HepG2 (cell line): ENCODE measurements around the gene PTGIS. TPM values are rescaled to one million over a fixed set of nuclear protein-coding genes. Genes with fewer than 3 reads are reported as not detected.

Source experiments
- ATAC-seq: fragments of 200-7000 bp; cut with Tn5 transposase; 3 replicates; pipeline ENCODE4 v1.9.1; 2020; ENCODE audit warnings: mild to moderate bottlenecking, moderate library complexity
- BruUV-seq: library from RNA; stranded (reverse); fragments of 400-500 nt; replicated peaks from 2 replicates; lab custom pipeline; 2021; lab: Mats Ljungman, UMichigan
- CTCF ChIA-PET: fragments of 300-600 bp; formaldehyde crosslinking; extraction: SDS; loops from one replicate; lab custom pipeline; 2021; ENCODE audit warnings: low total read pairs, inconsistent platforms, low intra/inter-chr PET ratio; lab: Yijun Ruan, JAX
- POLR2A ChIA-PET: fragments of 350-600 bp; sonication (Branson Sonifier 250); formaldehyde crosslinking; loops from one replicate; lab custom pipeline; 2020; ENCODE audit warnings: antibody characterized with exemption, inconsistent platforms; lab: Yijun Ruan, JAX
- DNase-seq: peaks from one replicate; pipeline ENCODE4 v3.0.0-alpha.2; 2015; ENCODE audit warnings: low spot score
- FAIRE-seq: peaks from 3 replicates; lab custom pipeline; 2011; peaks lifted over from hg19 to GRCh38; lab: Jason Lieb, UNC
- H2AFZ ChIP-seq: one replicate; pipeline ENCODE4 v1.6.1; 2011; ENCODE audit warnings: low read length, inconsistent platforms
- H3K27ac ChIP-seq: fragments of 300-600 bp; 3 replicates; pipeline ENCODE4 v1.8.0; 2011; ENCODE audit warnings: mixed run types, mild to moderate bottlenecking, mixed read lengths, low read length, inconsistent platforms; ENCODE audit not compliant: insufficient read depth; ENCODE audit errors: extremely low read length
- H3K27me3 ChIP-seq, 2 experiments: fragments of 200-600 bp in 1 of 2; 2 replicates in 1 of 2; 3 replicates in 1 of 2; pipeline versions ENCODE4 v1.6.0 to v1.8.0; 2011; ENCODE audit warnings: low read length in 2 of 2, mild to moderate bottlenecking in 2 of 2, moderate library complexity in 2 of 2, inconsistent platforms in 1 of 2; ENCODE audit not compliant: insufficient read depth in 2 of 2, control insufficient read depth in 1 of 2
- H3K36me3 ChIP-seq, 2 experiments: fragments of 200-600 bp in 1 of 2; replicated peaks in 1 of 2; 2 replicates in 1 of 2; 3 replicates in 1 of 2; pipeline versions ENCODE4 v1.5.1 to v1.8.0; 2011; ENCODE audit warnings: low read length in 2 of 2, inconsistent platforms in 1 of 2; ENCODE audit not compliant: insufficient read depth in 2 of 2, control insufficient read depth in 1 of 2
- H3K4me1 ChIP-seq: 2 replicates; pipeline ENCODE4 v1.5.1; 2012; ENCODE audit warnings: low read length, inconsistent platforms; ENCODE audit not compliant: insufficient read depth
- H3K4me2 ChIP-seq: 2 replicates; pipeline ENCODE4 v1.6.0; 2011; ENCODE audit warnings: low read depth, low read length, inconsistent platforms
- H3K4me3 ChIP-seq, 3 experiments: fragments of 200-600 bp in 1 of 3; sonication (generic), shearing (Covaris generic) in 1 of 3; replicated peaks in 1 of 3; 2 replicates each; pipeline ENCODE4 v1.5.1; 2011 to 2016; ENCODE audit warnings: low read length in 3 of 3, inconsistent platforms in 2 of 3, low read depth in 2 of 3, mild to moderate bottlenecking in 2 of 3, control low read depth in 1 of 3, mixed read lengths in 1 of 3; ENCODE audit not compliant: insufficient read depth in 1 of 3
- H3K79me2 ChIP-seq: one replicate; pipeline ENCODE4 v1.6.1; 2011; ENCODE audit warnings: low read length, inconsistent platforms; ENCODE audit not compliant: insufficient read depth
- H3K9ac ChIP-seq: 2 replicates; pipeline ENCODE4 v1.6.0; 2011; ENCODE audit warnings: mild to moderate bottlenecking, low read depth, low read length, inconsistent platforms; ENCODE audit not compliant: insufficient read depth
- H3K9me3 ChIP-seq: 2 replicates; pipeline ENCODE4 v1.5.1; 2012; ENCODE audit warnings: mild to moderate bottlenecking, low read length
- H4K20me1 ChIP-seq: 2 replicates; pipeline ENCODE4 v1.6.0; 2011; ENCODE audit warnings: inconsistent platforms, mild to moderate bottlenecking, low read length, moderate library complexity; ENCODE audit not compliant: insufficient read depth
- HOXA5 ChIP-seq: sonication (generic); formaldehyde crosslinking; IDR thresholded peaks from 2 replicates; pipeline ENCODE4 v1.4.0; 2020; ENCODE audit warnings: missing genetic modification reagents
- NFE2 ChIP-seq: sonication (generic); formaldehyde crosslinking; IDR thresholded peaks from 2 replicates; pipeline ENCODE4 v1.4.0; 2020; ENCODE audit warnings: missing genetic modification reagents
- SALL2 ChIP-seq: sonication (generic); formaldehyde crosslinking; IDR thresholded peaks from 2 replicates; pipeline ENCODE4 v1.8.1; 2023; ENCODE audit warnings: mild to moderate bottlenecking, missing genetic modification reagents, inconsistent platforms
- SATB2 ChIP-seq: sonication (generic); formaldehyde crosslinking; IDR thresholded peaks from 2 replicates; pipeline ENCODE4 v1.5.0; 2020; ENCODE audit warnings: missing genetic modification reagents
- ZBTB1 ChIP-seq: sonication (generic); formaldehyde crosslinking; IDR thresholded peaks from 2 replicates; pipeline ENCODE4 v1.4.0; 2020; ENCODE audit warnings: missing genetic modification reagents, borderline replicate concordance
- ZFP1 ChIP-seq: IDR thresholded peaks from 2 replicates; pipeline ENCODE4 v1.6.1; 2016
- ZFP62 ChIP-seq: sonication (generic); formaldehyde crosslinking; IDR thresholded peaks from 2 replicates; pipeline ENCODE4 v1.4.0; 2020; ENCODE audit warnings: missing genetic modification reagents
- ZNF652 ChIP-seq: IDR thresholded peaks from 2 replicates; pipeline ENCODE4 v1.6.1; 2016; ENCODE audit warnings: low read depth, borderline replicate concordance
- WGBS: methylation state at CpG from one replicate; pipeline ENCODE4 v1.1.6; 2017; ENCODE audit warnings: low lambda C conversion rate; 5-methylcytosine and 5-hydroxymethylcytosine counted together
- in situ Hi-C: cut with HindIII; loops from 2 replicates; pipeline ENCODE4 v1.10.0; 2017; ENCODE audit warnings: low pct_unique_long_range_greater_than_20kb; ENCODE audit not compliant: extremely low pct_ligation_motif_present
- intact Hi-C: fragments of 100-400 bp; cut with micrococcal nuclease; formaldehyde crosslinking; loops from one replicate; pipeline ENCODE4 v1.10.0; 2022; ENCODE audit not compliant: unreplicated experiment
- polyA plus RNA-seq, 8 experiments: library from polyadenylated mRNA; depleted of rRNA in 3 of 8; stranded (reverse) in 7 of 8; unstranded in 1 of 8; fragments of >200 nt; fragmentation: Illumina TruSeq in 4 of 8; extraction: Trizol in 4 of 8; gene quantifications; 2 replicates each; pipeline versions ENCODE4 v1.2.1 to v1.2.3, GENCODE V29; 2011 to 2016; ENCODE audit warnings: low read depth in 4 of 8, missing spikeins in 1 of 8, mixed read lengths in 1 of 8; ENCODE audit not compliant: insufficient read depth in 1 of 8
- total RNA-seq, 5 experiments: library from RNA; depleted of rRNA; stranded (reverse); fragments of >200 nt; fragmentation: Illumina TruSeq; extraction: Trizol; gene quantifications; 2 replicates each; pipeline ENCODE4 v1.2.3, GENCODE V29; 2016; ENCODE audit warnings: low read depth in 1 of 5
- TF ChIP-seq, protein P1 (sequence below): IDR thresholded peaks from 2 replicates; pipeline ENCODE4 v1.6.1; 2016; ENCODE audit warnings: mild to moderate bottlenecking, missing biosample characterization, missing genetic modification reagents
- TF ChIP-seq, protein P2 (sequence below): sonication (generic); formaldehyde crosslinking; IDR thresholded peaks from 2 replicates; pipeline ENCODE4 v1.5.1; 2020; ENCODE audit warnings: mild to moderate bottlenecking, missing genetic modification reagents, moderate library complexity
- TF ChIP-seq, protein P3 (sequence below): sonication (generic); formaldehyde crosslinking; IDR thresholded peaks from 2 replicates; pipeline ENCODE4 v1.5.0; 2020; ENCODE audit warnings: missing genetic modification reagents
- TF ChIP-seq, protein P4 (sequence below): sonication (generic); formaldehyde crosslinking; IDR thresholded peaks from 2 replicates; pipeline ENCODE4 v1.4.0; 2020; ENCODE audit warnings: missing genetic modification reagents, mild to moderate bottlenecking, borderline replicate concordance

The PTGIS gene
- total and polyA plus RNA-seq, 2 of the 13 experiments (the other 11 are each of a cell fraction or from before 2014, with no cell fraction given): not detected

DNA sequence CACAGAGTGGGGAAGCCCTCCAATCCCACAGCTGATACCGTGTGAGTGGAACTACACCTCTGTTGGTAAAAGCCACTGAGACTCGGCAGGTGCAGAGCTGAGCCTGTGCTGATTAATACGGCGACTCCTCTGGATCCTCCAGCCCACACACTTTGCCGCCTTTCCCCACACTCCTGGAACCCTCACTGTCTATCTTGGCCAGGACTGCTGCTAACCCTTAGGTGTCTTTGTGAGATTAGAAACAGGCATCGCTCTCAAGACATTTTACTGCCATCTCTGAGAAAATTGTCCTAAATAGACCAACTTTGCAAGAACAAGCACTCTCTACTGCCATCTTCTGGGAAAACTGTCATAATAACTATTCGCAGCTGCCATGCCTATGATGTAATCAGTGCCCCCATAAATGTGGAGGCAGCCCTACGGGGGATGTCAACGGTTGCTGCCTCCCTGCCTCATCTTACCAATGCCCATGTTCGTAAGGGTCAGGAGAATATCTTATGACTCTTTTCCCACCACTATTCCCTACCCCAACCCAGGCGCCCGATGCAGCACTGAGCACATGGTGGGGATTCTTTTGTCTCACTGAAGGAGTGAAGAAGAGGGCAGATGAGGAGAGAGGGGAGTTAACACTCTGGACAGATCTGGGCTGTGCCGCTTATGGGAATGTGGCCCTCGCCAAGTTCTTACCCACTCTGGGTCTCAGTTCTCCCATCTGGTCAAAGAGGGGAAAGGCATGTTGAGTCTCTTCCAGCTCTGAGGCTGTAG, 59.3 kb downstream of the PTGIS start (continued):
- TF ChIP-seq, protein P1, sequence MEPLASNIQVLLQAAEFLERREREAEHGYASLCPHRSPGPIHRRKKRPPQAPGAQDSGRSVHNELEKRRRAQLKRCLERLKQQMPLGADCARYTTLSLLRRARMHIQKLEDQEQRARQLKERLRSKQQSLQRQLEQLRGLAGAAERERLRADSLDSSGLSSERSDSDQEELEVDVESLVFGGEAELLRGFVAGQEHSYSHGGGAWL (CRISPR knock-in tag): no peak
- TF ChIP-seq SALL2 (CRISPR knock-in tag) (0 out of 2 replicates have a peak, but pooled peaks have one; percentile 37), SATB2 (no peak), HOXA5 (no peak)

DNA sequence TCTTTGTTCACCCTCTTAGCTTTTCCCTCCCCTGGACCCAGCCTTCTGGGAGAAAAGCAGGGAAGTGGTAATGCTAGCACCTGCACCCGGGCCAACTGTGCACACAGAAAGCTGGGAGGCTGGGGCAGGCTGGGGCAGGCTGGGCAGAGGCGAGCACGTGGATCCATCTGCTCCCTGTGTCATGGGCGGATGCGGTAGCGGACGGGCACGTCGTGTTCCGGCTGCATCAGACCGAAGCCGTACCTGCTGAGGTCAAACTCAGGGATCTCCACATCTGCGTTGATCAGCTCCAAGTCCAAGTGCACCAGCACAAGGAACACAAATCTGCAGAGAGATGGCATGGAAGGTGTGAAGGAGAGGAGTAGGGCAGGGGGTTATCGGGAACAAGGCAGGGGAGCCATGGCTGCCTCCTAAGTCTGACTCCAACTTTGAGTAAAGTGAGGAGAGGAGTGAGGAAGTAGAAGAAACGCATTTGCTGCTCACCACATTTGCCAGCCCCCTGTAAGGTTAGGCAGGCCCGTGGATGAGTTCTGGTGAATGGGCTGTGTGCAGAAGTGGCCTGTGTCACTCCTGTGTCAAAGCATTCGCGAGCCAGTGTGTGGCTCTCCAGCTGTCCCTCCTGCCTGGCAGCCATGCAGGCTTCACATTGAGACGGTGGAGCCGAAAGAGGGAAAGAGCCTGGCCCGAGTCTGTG, 60.0 kb downstream of the PTGIS start:
- in situ Hi-C loops (no loop called here), intact Hi-C loops (loop anchor here (1.0 kb wide), 3 partner anchors 24 to 174 kb away; no protein-coding TSS in a partner anchor)
- H3K27ac ChIP-seq: no peak overlapping the region
- H2AFZ ChIP-seq: no peak overlapping the region
- BruUV-seq: no TSS peak
- FAIRE-seq (no peak), ATAC-seq (peak; percentile 51), DNase-seq (no peak)
- no peaks in the 10 kb centered on the region for H3K9me3 ChIP-seq
- no peak overlapping the region for H3K4me2 ChIP-seq
- ChIA-PET POLR2A (interaction anchor here (1.0 to 1.2 kb wide), 2 partner anchors 13 to 218 kb away, joined by 3 read pairs; no protein-coding TSS in a partner anchor), CTCF (interaction anchor here (1.0 to 6.6 kb wide), 6 partner anchors 23 to 173 kb away, joined by 3 to 134 read pairs (median 5); no protein-coding TSS in a partner anchor)
- peaks cover 1 to 39% of the 10 kb centered on the region in 2 experiments; a peak in 3 of 5 replicates for H3K27me3 ChIP-seq
- WGBS: 43% methylated on average over 21 of the region's 21 CpGs
- no peaks in the 10 kb centered on the region for H3K36me3 ChIP-seq
- H3K4me1 ChIP-seq: no peaks in the 10 kb centered on the region
- H4K20me1 ChIP-seq: no peaks in the 10 kb centered on the region
- H3K4me3 ChIP-seq: no peak overlapping the region
- H3K79me2 ChIP-seq: no peaks in the 10 kb centered on the region
- H3K9ac ChIP-seq: no peak overlapping the region
- TF ChIP-seq, protein P2, sequence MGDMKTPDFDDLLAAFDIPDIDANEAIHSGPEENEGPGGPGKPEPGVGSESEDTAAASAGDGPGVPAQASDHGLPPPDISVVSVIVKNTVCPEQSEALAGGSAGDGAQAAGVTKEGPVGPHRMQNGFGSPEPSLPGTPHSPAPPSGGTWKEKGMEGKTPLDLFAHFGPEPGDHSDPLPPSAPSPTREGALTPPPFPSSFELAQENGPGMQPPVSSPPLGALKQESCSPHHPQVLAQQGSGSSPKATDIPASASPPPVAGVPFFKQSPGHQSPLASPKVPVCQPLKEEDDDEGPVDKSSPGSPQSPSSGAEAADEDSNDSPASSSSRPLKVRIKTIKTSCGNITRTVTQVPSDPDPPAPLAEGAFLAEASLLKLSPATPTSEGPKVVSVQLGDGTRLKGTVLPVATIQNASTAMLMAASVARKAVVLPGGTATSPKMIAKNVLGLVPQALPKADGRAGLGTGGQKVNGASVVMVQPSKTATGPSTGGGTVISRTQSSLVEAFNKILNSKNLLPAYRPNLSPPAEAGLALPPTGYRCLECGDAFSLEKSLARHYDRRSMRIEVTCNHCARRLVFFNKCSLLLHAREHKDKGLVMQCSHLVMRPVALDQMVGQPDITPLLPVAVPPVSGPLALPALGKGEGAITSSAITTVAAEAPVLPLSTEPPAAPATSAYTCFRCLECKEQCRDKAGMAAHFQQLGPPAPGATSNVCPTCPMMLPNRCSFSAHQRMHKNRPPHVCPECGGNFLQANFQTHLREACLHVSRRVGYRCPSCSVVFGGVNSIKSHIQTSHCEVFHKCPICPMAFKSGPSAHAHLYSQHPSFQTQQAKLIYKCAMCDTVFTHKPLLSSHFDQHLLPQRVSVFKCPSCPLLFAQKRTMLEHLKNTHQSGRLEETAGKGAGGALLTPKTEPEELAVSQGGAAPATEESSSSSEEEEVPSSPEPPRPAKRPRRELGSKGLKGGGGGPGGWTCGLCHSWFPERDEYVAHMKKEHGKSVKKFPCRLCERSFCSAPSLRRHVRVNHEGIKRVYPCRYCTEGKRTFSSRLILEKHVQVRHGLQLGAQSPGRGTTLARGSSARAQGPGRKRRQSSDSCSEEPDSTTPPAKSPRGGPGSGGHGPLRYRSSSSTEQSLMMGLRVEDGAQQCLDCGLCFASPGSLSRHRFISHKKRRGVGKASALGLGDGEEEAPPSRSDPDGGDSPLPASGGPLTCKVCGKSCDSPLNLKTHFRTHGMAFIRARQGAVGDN (CRISPR knock-in tag): peak; percentile 24; the same call in 1 of the 2 replicates
- TF ChIP-seq ZFP1 (CRISPR knock-in tag) (no peak), NFE2 (no peak), ZBTB1 (CRISPR knock-in tag) (no peak), ZFP62 (no peak), ZNF652 (CRISPR knock-in tag) (no peak)
- TF ChIP-seq, protein P3, sequence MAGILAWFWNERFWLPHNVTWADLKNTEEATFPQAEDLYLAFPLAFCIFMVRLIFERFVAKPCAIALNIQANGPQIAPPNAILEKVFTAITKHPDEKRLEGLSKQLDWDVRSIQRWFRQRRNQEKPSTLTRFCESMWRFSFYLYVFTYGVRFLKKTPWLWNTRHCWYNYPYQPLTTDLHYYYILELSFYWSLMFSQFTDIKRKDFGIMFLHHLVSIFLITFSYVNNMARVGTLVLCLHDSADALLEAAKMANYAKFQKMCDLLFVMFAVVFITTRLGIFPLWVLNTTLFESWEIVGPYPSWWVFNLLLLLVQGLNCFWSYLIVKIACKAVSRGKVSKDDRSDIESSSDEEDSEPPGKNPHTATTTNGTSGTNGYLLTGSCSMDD (CRISPR knock-in tag): no peak
- TF ChIP-seq, protein P4, sequence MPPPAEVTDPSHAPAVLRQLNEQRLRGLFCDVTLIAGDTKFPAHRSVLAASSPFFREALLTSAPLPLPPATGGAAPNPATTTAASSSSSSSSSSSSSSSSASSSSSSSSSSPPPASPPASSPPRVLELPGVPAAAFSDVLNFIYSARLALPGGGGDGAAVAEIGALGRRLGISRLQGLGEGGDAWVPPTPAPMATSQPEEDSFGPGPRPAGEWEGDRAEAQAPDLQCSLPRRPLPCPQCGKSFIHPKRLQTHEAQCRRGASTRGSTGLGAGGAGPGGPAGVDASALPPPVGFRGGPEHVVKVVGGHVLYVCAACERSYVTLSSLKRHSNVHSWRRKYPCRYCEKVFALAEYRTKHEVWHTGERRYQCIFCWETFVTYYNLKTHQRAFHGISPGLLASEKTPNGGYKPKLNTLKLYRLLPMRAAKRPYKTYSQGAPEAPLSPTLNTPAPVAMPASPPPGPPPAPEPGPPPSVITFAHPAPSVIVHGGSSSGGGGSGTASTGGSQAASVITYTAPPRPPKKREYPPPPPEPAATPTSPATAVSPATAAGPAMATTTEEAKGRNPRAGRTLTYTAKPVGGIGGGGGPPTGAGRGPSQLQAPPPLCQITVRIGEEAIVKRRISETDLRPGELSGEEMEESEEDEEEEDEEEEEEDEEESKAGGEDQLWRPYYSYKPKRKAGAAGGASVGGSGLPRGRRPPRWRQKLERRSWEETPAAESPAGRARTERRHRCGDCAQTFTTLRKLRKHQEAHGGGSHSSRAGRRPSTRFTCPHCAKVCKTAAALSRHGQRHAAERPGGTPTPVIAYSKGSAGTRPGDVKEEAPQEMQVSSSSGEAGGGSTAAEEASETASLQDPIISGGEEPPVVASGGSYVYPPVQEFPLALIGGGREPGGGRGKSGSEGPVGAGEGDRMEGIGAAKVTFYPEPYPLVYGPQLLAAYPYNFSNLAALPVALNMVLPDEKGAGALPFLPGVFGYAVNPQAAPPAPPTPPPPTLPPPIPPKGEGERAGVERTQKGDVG (CRISPR knock-in tag): peak; percentile 63; the same call in 1 of the 2 replicates
